Fibroblast of gingiva (primary cell): ENCODE results near the gene ITPKB.
A peak's percentile ranks its signal among the peaks of the same experiment; 100 is the strongest.
"Not testable (repeated sequence)": the region's sequence is repeated elsewhere in the genome, so short reads cannot be mapped to it uniquely, and the experiment has no call there.

Source experiments
- DNase-seq: peaks from one replicate; pipeline ENCODE4 v3.0.0-alpha.2; 2011; ENCODE audit warnings: low read depth

Gene ITPKB

GRCh38 chr1:226602186-226603021 is 136.7 kb downstream of the ITPKB start:
- DNase-seq, result peak; percentile 94

- no peak for DNase-seq
Measured at GRCh38 chr1:226601456-226601855, 137.6 kb downstream of the ITPKB start.

- DNase-seq, result no peak
Measured at GRCh38 chr1:226600254-226600653, 138.8 kb downstream of the ITPKB start.

- no peak for DNase-seq
Measured at GRCh38 chr1:226599636-226600238, 139.3 kb downstream of the ITPKB start.

GRCh38 chr1:226598955-226599354 is 140.1 kb downstream of the ITPKB start:
- not testable (repeated sequence) for DNase-seq

- no peak for DNase-seq
Measured at GRCh38 chr1:226598455-226598849, 140.6 kb downstream of the ITPKB start.

GRCh38 chr1:226597616-226598454 is 141.2 kb downstream of the ITPKB start:
- DNase-seq, result no peak

GRCh38 chr1:226596531-226597165 is 142.4 kb downstream of the ITPKB start:
- no peak for DNase-seq

GRCh38 chr1:226593541-226593940 is 145.5 kb downstream of the ITPKB start:
- DNase-seq, result no peak

- DNase-seq, result no peak
Measured at GRCh38 chr1:226590614-226591013, 148.5 kb downstream of the ITPKB start.

- no peak for DNase-seq
Measured at GRCh38 chr1:226589008-226589733, 149.9 kb downstream of the ITPKB start.

GRCh38 chr1:226588484-226588883 is 150.6 kb downstream of the ITPKB start:
- no peak for DNase-seq

- no peak for DNase-seq
Measured at GRCh38 chr1:226586650-226587422, 152.2 kb downstream of the ITPKB start.

GRCh38 chr1:226586116-226586515 is 153.0 kb downstream of the ITPKB start:
- no peak for DNase-seq

GRCh38 chr1:226584164-226584563 is 154.9 kb downstream of the ITPKB start:
- DNase-seq, result no peak

- no peak for DNase-seq
Measured at GRCh38 chr1:226582966-226583365, 156.1 kb downstream of the ITPKB start.
